Measurements from ENCODE around the gene XIRP2.

Gene XIRP2

GRCh38 chr2:166926657-166927056 is 38.4 kb downstream of the XIRP2 start:
- in situ Hi-C loops (cut with HindIII; ENCODE audit: low sequenced_read_pairs): no loop called here

DNA sequence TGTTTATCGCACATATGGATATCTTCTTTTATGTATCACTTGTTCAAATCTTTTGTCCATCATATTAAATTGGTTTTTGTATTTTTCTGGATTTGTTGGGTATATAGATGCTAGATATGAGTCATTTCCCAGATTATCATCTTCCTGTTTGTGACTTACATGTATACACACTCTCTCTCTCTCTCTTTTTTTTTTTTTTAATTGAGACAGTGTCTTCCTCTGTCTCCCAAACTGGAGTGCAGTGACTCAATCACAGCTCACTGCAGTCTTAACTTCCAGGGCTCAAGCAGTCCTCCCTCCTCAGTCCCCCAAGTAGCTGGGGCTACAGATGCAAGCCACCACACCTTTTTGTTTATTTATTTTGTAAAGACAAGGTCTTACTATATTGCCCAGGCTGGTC is 43.8 kb downstream of the XIRP2 start:
- in situ Hi-C loops (cut with HindIII; ENCODE audit: low sequenced_read_pairs): no loop called here

- in situ Hi-C loops (cut with HindIII; ENCODE audit: low sequenced_read_pairs): no loop called here
Observed at GRCh38 chr2:166934817-166935216, 46.5 kb downstream of the XIRP2 start.

GRCh38 chr2:166942377-166942776 is 54.1 kb downstream of the XIRP2 start:
- in situ Hi-C loops (cut with HindIII; ENCODE audit: low sequenced_read_pairs): no loop called here

DNA sequence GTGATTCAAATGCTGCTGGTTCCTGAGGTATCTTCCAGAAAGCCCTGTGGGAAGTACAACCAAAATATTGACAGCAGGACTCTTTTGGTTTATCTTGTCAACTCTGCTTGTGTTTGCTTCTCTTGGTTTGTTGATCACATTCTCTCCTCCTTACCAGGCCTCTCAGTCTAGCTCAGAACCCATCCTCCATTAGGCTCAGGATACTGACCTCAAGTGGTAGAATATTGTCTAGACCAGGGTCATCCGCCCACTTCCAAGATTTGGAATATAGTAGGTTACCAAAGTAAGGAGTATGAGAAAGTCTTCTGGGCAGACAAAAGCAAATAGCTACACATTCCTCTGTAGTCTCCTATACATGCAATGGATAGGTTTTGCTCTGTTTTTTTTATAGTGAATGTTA is 56.6 kb downstream of the XIRP2 start:
- in situ Hi-C loops (cut with HindIII; ENCODE audit: low sequenced_read_pairs): no loop called here

DNA sequence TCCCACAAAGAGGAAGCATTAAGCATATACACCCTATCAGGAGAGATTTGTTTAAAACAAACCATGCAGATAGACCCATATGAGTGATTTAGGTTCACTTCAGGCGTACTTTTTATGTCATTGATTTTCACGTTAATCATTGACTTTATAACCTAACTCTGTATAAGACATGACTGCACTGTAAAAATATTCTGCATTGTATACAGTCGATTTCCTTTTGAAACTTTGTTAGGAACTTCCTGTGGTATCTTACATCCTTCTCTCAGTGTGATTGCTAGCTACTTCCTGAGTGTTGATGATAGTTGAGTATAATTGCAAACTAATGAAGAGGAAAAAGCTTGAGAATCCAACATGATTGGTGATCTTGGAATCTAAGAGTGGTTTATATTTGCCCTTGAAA is 69.4 kb downstream of the XIRP2 start:
- in situ Hi-C loops (cut with HindIII; ENCODE audit: low sequenced_read_pairs): no loop called here

- in situ Hi-C loops (cut with HindIII; ENCODE audit: low sequenced_read_pairs): no loop called here
Observed at GRCh38 chr2:166958986-166959481, 70.8 kb downstream of the XIRP2 start.

- in situ Hi-C loops (cut with HindIII; ENCODE audit: low sequenced_read_pairs): no loop called here
Observed at GRCh38 chr2:166959556-166959955, 71.3 kb downstream of the XIRP2 start.

DNA sequence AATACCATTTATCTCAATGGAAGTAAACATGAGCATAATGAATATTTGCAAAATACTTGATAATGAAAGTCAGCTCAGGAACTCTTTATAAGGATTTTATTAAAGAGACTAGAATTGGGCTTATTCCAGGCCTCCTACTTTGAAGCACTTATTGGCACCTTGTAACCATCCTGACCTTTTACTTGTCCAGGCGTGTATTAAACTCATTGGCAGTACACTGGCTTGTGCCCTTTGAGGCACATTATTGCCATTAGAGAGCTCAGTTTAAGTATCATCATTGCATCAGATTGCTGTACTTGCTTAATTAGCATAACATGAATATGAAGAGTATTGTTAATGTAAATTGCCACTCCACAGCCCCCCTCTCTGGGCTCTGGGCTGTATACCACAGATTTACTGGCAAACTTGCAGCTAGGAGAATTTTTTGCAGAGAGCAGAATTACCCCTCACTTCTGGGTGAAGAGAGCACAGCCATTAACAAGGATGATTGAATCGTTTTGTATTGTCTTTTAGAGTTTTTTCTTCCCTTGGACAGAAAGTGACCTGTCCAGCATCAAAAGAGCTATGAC is 72.5 kb downstream of the XIRP2 start:
- in situ Hi-C loops (cut with HindIII; ENCODE audit: low sequenced_read_pairs): no loop called here

- in situ Hi-C loops (cut with HindIII; ENCODE audit: low sequenced_read_pairs): no loop called here
Observed at GRCh38 chr2:166961933-166962332, 73.7 kb downstream of the XIRP2 start.

- in situ Hi-C loops (cut with HindIII; ENCODE audit: low sequenced_read_pairs): no loop called here
Observed at GRCh38 chr2:166969486-166969885, 81.2 kb downstream of the XIRP2 start.

DNA sequence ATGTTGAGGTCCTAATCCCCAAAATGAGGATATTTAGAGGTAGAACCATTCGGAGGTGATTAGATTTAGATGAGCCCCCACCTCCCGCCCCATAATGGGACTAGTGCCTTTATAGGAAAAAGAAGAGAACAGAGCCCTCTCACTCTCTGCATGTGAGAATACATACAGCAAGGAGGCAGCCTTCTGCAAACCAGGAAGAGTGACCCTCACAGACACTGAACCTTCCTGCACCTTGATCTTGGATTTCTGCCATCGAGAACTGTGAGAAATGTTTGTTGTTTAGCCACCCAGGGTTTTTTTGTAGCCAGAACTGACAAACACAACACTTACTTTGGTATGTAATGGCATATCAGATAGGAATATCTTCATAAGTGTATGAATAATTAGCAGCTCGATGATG is 83.7 kb downstream of the XIRP2 start:
- in situ Hi-C loops (cut with HindIII; ENCODE audit: low sequenced_read_pairs): no loop called here

GRCh38 chr2:166972418-166972817 is 84.1 kb downstream of the XIRP2 start:
- in situ Hi-C loops (cut with HindIII; ENCODE audit: low sequenced_read_pairs): no loop called here

DNA sequence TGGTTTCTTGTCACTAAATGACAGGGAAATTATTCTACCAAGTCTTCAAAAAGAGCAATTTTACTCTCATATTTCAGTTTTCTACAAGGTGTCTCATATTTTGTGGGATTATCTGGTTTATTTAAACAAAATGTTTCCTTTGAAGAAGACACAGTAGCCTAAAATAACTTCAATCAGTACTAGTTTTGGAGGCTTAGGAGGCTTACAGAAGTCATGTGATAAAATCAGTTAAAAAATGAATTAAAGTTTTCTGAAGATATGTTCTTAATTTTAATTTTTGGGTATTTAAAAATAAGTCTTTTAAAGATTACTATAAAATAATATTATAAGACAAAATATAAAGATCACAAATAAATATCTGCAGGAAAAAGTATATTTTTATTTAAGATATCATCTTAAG is 95.9 kb downstream of the XIRP2 start:
- in situ Hi-C loops (cut with HindIII; ENCODE audit: low sequenced_read_pairs): no loop called here

DNA sequence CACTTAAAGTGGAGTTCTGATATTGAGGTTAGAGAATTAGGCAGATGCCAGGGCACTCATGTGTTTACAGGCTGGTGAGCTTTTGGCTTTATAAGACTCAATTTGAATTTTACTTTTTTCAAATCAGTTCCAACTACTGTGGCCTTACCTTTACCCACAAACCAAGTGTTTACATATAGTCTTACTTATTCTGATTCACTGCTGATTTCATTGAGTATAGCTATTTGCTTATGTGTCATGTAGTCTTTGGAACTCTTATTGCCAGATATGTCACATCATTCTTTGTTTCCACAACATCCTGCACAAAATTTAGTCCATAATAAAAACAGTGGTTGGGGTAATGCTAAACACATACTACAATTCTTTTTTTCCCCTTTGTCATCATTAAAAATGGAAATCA is 96.5 kb downstream of the XIRP2 start:
- in situ Hi-C loops (cut with HindIII; ENCODE audit: low sequenced_read_pairs): no loop called here

GRCh38 chr2:166994588-166995336 is 106.5 kb downstream of the XIRP2 start:
- in situ Hi-C loops (cut with HindIII; ENCODE audit: low sequenced_read_pairs): no loop called here

DNA sequence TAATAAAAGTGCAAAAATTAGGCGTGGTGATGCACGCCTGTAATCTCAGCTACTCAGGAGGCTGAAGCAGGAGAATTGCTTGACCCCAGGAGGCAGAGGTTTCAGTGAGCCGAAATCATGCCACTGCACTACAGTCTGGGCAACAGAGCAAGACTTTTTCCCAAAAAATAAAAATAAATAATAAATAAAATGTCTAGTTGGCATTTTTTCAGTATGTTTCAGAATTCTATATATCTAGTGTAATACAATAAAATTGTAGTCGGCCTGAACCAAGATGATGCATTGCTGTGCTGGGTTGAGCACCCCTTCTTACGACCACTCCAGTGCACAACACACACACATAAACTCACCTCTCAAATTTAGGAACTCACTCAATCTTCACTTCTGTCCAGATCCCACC is 108.2 kb downstream of the XIRP2 start:
- in situ Hi-C loops (cut with HindIII; ENCODE audit: low sequenced_read_pairs): no loop called here

- in situ Hi-C loops (cut with HindIII; ENCODE audit: low sequenced_read_pairs): no loop called here
Observed at GRCh38 chr2:167001165-167001564, 112.9 kb downstream of the XIRP2 start.

DNA sequence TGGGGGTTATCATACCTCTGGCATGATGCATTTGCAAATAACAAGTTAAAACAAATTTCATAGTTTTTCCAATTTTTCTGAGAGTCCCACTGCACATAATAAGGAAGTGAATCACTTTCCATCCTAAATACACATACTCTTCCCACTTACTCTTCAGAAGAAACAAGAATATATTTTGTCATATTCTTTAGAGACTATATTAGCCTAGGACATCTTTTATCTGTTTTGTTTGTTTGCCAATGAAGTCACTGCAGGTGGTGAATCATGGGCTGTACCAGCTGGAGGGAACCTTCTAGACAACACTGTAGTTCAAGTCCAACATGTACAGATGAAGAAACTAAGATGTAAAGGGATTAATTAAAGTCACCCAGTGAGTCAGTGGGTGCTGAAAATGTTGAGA is 116.8 kb downstream of the XIRP2 start:
- in situ Hi-C loops (cut with HindIII; ENCODE audit: low sequenced_read_pairs): no loop called here

GRCh38 chr2:167013227-167013626 is 124.9 kb downstream of the XIRP2 start:
- in situ Hi-C loops (cut with HindIII; ENCODE audit: low sequenced_read_pairs): no loop called here

DNA sequence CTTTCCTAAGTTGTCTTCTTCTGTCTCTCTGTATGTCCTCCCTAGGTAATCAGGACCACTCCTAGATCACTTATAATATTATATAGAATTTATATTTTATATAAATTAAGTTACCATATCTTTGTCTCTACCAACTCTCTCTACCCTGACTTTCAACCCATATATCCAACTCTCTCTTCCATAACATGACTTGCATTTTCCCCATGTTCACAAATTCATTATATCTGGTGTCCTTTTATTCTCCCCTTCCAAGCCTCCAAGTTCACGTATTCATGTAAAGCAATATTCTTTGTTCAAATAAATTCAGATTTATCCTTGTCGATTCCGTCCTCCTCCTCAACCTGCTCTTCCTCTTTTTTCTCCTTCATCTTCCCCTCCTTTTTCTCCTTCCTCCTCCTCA is 127.5 kb downstream of the XIRP2 start:
- in situ Hi-C loops (cut with HindIII; ENCODE audit: low sequenced_read_pairs): no loop called here

- in situ Hi-C loops (cut with HindIII; ENCODE audit: low sequenced_read_pairs): no loop called here
Observed at GRCh38 chr2:167017021-167017420, 128.7 kb downstream of the XIRP2 start.

DNA sequence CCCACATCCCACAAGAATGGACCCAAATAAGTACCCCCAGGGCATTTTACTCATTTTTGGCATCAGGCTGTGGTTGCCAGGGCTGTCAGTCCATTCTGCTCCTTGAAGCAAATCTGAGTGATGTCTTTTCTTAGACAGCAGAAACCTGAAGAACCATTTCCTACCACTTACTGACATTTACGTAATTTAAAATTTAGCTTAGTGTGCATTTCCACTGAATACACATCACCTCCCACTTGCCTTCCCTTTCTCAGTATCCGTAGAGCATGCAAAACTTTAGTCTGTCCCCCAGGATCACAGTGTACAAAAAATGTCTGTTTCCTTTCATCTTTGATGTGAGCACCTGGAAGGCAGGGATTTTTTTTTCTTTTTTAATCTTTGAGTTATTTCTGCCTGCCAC is 130.3 kb downstream of the XIRP2 start:
- in situ Hi-C loops (cut with HindIII; ENCODE audit: low sequenced_read_pairs): no loop called here
